ENCODE results near the gene ULK1. TPM values are rescaled to one million over a fixed set of nuclear protein-coding genes. Genes with fewer than 3 reads are reported as not detected.

The ULK1 gene
- total RNA-seq, 1 donor from 2014 or later = 4.9 TPM

DNA sequence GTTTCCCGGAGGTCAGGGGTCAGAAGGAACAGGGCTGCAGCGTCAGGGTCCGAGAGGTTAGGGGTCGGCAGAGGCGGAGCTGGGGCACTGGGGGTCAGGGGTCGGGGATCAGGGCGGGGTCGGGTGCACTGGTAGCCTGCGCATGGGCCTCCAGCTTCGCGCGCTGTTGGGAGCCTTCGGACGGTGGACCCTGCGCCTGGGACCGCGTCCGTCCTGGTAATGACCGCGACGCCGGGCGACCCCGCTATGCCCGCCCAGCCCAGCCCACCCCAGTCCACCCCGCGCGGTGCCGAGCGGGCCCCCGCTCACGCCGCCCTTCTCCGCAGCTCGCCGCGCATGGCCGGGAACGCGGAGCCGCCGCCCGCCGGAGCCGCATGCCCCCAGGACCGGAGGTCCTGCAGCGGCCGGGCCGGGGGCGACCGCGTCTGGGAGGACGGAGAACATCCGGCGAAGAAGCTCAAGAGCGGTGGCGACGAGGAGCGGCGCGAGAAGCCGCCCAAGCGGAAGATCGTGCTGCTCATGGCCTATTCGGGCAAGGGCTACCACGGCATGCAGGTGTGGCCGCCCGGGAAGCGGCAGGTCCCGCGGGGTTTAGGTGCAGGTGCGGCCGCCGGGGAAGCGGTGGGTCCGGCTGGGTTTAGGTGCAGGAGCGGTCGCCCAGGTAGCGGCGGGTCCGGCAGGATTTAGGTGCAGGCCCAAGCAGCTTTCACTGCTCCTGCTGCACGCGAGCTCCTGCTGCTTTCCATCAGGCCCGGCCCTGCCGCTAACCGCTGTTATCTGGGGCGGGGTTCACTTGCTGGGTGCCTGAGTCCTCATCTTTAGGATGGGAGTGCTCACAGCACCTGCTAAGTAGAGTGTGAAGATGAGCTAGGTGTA lies 35.4 kb downstream of the ULK1 start:
- Histone ChIP-seq H2AFZ (replicated peaks) (peak overlapping the region; percentile 83), H3K4me2 (peak overlapping the region; percentile 99), H3F3A (ENCODE audit: low read depth) (peaks cover 4% of the 10 kb centered on the region), H3K27me3 (peaks cover 9% of the 10 kb centered on the region), H3K36me3 (peaks cover 3% of the 10 kb centered on the region), H4K20me1 (ENCODE audit: low read depth) (peaks cover 16% of the 10 kb centered on the region), H3K9me3 (ENCODE audit: low read depth) (no peaks in the 10 kb centered on the region), H3K9ac (peak overlapping the region; percentile 25), H3K79me2 (ENCODE audit: low read depth) (peaks cover 27% of the 10 kb centered on the region), H3K4me1 (peaks cover 6% of the 10 kb centered on the region), H3K27ac (peak overlapping the region; percentile 71), H3K4me3 (peak overlapping the region; percentile 65)
- Mint-ChIP-seq H3K36me3 (peaks cover 24% of the 10 kb centered on the region), H3K4me3 (peak overlapping the region; percentile 90), H3K27me3 (ENCODE audit: insufficient read depth, low read depth) (peaks cover 2% of the 10 kb centered on the region), H3K27ac (no peak overlapping the region), H3K4me1 (peaks cover 10% of the 10 kb centered on the region), H3K9me3 (peaks cover 6% of the 10 kb centered on the region)
- TF ChIP-seq EZH2 (IDR thresholded peaks at IDR 0.05) (no peak), CTCF (IDR thresholded peaks at IDR 0.05) (no peak), EZH2phosphoT487 (IDR thresholded peaks at IDR 0.05) (no peak)
- DNase-seq (ENCODE audit: low spot score) = peak; percentile 71

GRCh38 chr12:131930510-131930909 lies 36.1 kb downstream of the ULK1 start:
- TF ChIP-seq CTCF (IDR thresholded peaks at IDR 0.05) = no peak
- no peak for TF ChIP-seq EZH2 (IDR thresholded peaks at IDR 0.05)
- TF ChIP-seq EZH2phosphoT487 (IDR thresholded peaks at IDR 0.05) = no peak
- H3K9me3 Mint-ChIP-seq = peaks cover 6% of the 10 kb centered on the region
- H3K4me1 Mint-ChIP-seq = peaks cover 10% of the 10 kb centered on the region
- no peak for DNase-seq (ENCODE audit: low spot score)
- H3K4me3 ChIP-seq = peak overlapping the region; percentile 65
- H3K36me3 Mint-ChIP-seq = peaks cover 24% of the 10 kb centered on the region
- peaks cover 2% of the 10 kb centered on the region for H3K27me3 Mint-ChIP-seq (ENCODE audit: insufficient read depth, low read depth)
- peaks cover 27% of the 10 kb centered on the region for H3K79me2 ChIP-seq (ENCODE audit: low read depth)
- peaks cover 4% of the 10 kb centered on the region for H3F3A ChIP-seq (ENCODE audit: low read depth)
- no peaks in the 10 kb centered on the region for H3K9me3 ChIP-seq (ENCODE audit: low read depth)
- H3K4me1 ChIP-seq = peaks cover 6% of the 10 kb centered on the region
- peak overlapping the region; percentile 99 for H3K4me2 ChIP-seq
- peak overlapping the region; percentile 86 for H3K4me3 Mint-ChIP-seq
- peaks cover 16% of the 10 kb centered on the region for H4K20me1 ChIP-seq (ENCODE audit: low read depth)
- H3K36me3 ChIP-seq = peaks cover 3% of the 10 kb centered on the region
- no peak overlapping the region for H2AFZ ChIP-seq (replicated peaks)
- peaks cover 9% of the 10 kb centered on the region for H3K27me3 ChIP-seq
- H3K27ac ChIP-seq = no peak overlapping the region
- peak overlapping the region; percentile 25 for H3K9ac ChIP-seq
- no peak overlapping the region for H3K27ac Mint-ChIP-seq

DNA sequence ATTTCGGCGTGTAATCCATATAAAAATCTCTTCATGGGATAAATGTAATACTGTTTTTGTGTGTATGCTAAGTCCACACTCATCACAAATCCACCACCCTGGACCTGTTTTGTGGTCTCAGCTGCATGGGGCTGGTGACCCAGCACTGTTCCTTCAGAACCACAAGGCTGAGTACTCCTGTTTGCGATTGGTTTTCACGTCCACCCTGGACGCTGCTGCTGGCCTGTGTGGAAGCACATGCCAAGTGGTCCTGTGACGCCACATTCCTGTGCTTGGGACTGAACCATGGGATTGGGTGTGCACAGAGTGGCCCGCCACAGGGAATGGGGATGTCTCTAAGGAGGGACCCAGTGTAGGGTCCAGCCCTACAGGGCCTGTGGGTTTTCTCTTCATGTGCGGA lies 39.0 kb downstream of the ULK1 start:
- TF ChIP-seq EZH2phosphoT487 (IDR thresholded peaks at IDR 0.05) (no peak), CTCF (IDR thresholded peaks at IDR 0.05) (no peak), EZH2 (IDR thresholded peaks at IDR 0.05) (no peak)
- peaks cover 16% of the 10 kb centered on the region for H4K20me1 ChIP-seq (ENCODE audit: low read depth)
- H3F3A ChIP-seq (ENCODE audit: low read depth) = peaks cover 4% of the 10 kb centered on the region
- H3K27ac ChIP-seq = no peak overlapping the region
- H3K27me3 ChIP-seq = peaks cover 2% of the 10 kb centered on the region
- H3K27me3 Mint-ChIP-seq (ENCODE audit: insufficient read depth, low read depth) = peaks cover 2% of the 10 kb centered on the region
- H3K4me2 ChIP-seq = no peak overlapping the region
- H3K36me3 ChIP-seq = peaks cover 3% of the 10 kb centered on the region
- H2AFZ ChIP-seq (replicated peaks) = no peak overlapping the region
- H3K9me3 Mint-ChIP-seq = no peaks in the 10 kb centered on the region
- H3K4me1 Mint-ChIP-seq = peaks cover 4% of the 10 kb centered on the region
- no peak overlapping the region for H3K9ac ChIP-seq
- H3K36me3 Mint-ChIP-seq = peaks cover 24% of the 10 kb centered on the region
- DNase-seq (ENCODE audit: low spot score) = no peak
- no peak overlapping the region for H3K4me3 ChIP-seq
- H3K9me3 ChIP-seq (ENCODE audit: low read depth) = no peaks in the 10 kb centered on the region
- H3K4me1 ChIP-seq = peaks cover 6% of the 10 kb centered on the region
- H3K79me2 ChIP-seq (ENCODE audit: low read depth) = peaks cover 27% of the 10 kb centered on the region
- peak overlapping the region; percentile 16 for H3K27ac Mint-ChIP-seq
- no peak overlapping the region for H3K4me3 Mint-ChIP-seq
